HepG2 (cell line): ENCODE data around the gene PTPN18. TPM values are rescaled to one million over a fixed set of nuclear protein-coding genes. Genes with fewer than 3 reads are reported as not detected.
A peak's percentile ranks its signal among the peaks of the same experiment; 100 is the strongest.

Experiments used
- BRF2 ChIP-seq: sonication (generic); formaldehyde crosslinking; IDR thresholded peaks from 2 replicates; pipeline ENCODE4 v1.8.1; 2022; ENCODE audit warnings: mild to moderate bottlenecking, missing genetic modification reagents
- CEBPG ChIP-seq: IDR thresholded peaks from 2 replicates; pipeline ENCODE4 v1.6.1; 2016
- DMTF1 ChIP-seq: sonication (generic); formaldehyde crosslinking; IDR thresholded peaks from 2 replicates; pipeline ENCODE4 v1.4.0; 2020; ENCODE audit warnings: mild to moderate bottlenecking, missing genetic modification reagents
- IKZF4 ChIP-seq: sonication (generic); formaldehyde crosslinking; IDR thresholded peaks from 2 replicates; pipeline ENCODE4 v1.5.1; 2020; ENCODE audit warnings: borderline replicate concordance, mild to moderate bottlenecking, low read depth, missing genetic modification reagents; ENCODE audit errors: not compliant biosample characterization
- JARID2 ChIP-seq: sonication (generic); formaldehyde crosslinking; IDR thresholded peaks from 2 replicates; pipeline ENCODE4 v1.8.1; 2023; ENCODE audit warnings: missing genetic modification reagents, inconsistent platforms; ENCODE audit not compliant: insufficient replicate concordance
- KAT8 ChIP-seq: IDR thresholded peaks from 2 replicates; pipeline ENCODE4 v1.6.1; 2016; ENCODE audit warnings: missing genetic modification reagents, missing compliant biosample characterization
- MBNL3 ChIP-seq: fragments of 250-450 bp; sonication (Bioruptor Pico); conservative IDR thresholded peaks from 2 replicates; pipeline ENCODE4 v1.8.0; 2022; ENCODE audit warnings: mild to moderate bottlenecking, inconsistent platforms
- MTA1 ChIP-seq: sonication (generic); formaldehyde crosslinking; IDR thresholded peaks from 2 replicates; pipeline ENCODE4 v1.4.0; 2020; ENCODE audit warnings: missing genetic modification reagents, mild to moderate bottlenecking, borderline replicate concordance
- SALL1 ChIP-seq: sonication (generic); formaldehyde crosslinking; IDR thresholded peaks from 2 replicates; pipeline ENCODE4 v1.8.0; 2022; ENCODE audit warnings: mild to moderate bottlenecking, missing genetic modification reagents
- SNAPC5 ChIP-seq: sonication (generic); formaldehyde crosslinking; IDR thresholded peaks from 2 replicates; pipeline ENCODE4 v1.8.1; 2023; ENCODE audit warnings: mild to moderate bottlenecking, missing genetic modification reagents, borderline replicate concordance
- SRSF9 ChIP-seq: fragments of 200-400 bp; formaldehyde crosslinking; IDR thresholded peaks from 2 replicates; pipeline ENCODE4 v1.6.1; 2018; ENCODE audit warnings: borderline replicate concordance, mild to moderate bottlenecking, low read depth, low read length; ENCODE audit not compliant: insufficient read depth, poor library complexity, severe bottlenecking
- TARDBP ChIP-seq: sonication (generic); formaldehyde crosslinking; IDR thresholded peaks from 2 replicates; pipeline ENCODE4 v1.8.0; 2022; ENCODE audit warnings: mild to moderate bottlenecking, missing genetic modification reagents
- TRIM24 ChIP-seq: sonication (generic); formaldehyde crosslinking; IDR thresholded peaks from 2 replicates; pipeline ENCODE4 v1.8.0; 2022; ENCODE audit warnings: mild to moderate bottlenecking, missing genetic modification reagents
- YY1 ChIP-seq: IDR thresholded peaks from 2 replicates; pipeline ENCODE4 v1.6.1; 2011; ENCODE audit warnings: low read length, low read depth, moderate library complexity, mild to moderate bottlenecking; ENCODE audit not compliant: insufficient read depth, insufficient replicate concordance
- ZBED4 ChIP-seq: sonication (generic); formaldehyde crosslinking; IDR thresholded peaks from 2 replicates; pipeline ENCODE4 v1.4.0; 2020; ENCODE audit warnings: missing genetic modification reagents, borderline replicate concordance
- ZBTB46 ChIP-seq: sonication (generic); formaldehyde crosslinking; IDR thresholded peaks from 2 replicates; pipeline ENCODE4 v1.4.0; 2020; ENCODE audit warnings: mild to moderate bottlenecking, missing genetic modification reagents, borderline replicate concordance
- ZNF121 ChIP-seq: sonication (generic); formaldehyde crosslinking; IDR thresholded peaks from 2 replicates; pipeline ENCODE4 v1.5.0; 2020; ENCODE audit warnings: mild to moderate bottlenecking, missing genetic modification reagents
- ZNF326 ChIP-seq: sonication (generic); formaldehyde crosslinking; IDR thresholded peaks from 2 replicates; pipeline ENCODE4 v1.4.0; 2020; ENCODE audit warnings: missing genetic modification reagents, borderline replicate concordance
- ZNF484 ChIP-seq: sonication (generic); formaldehyde crosslinking; IDR thresholded peaks from 2 replicates; pipeline ENCODE4 v1.5.1; 2020; ENCODE audit warnings: mild to moderate bottlenecking, low read depth, missing genetic modification reagents, borderline replicate concordance
- ZNF652 ChIP-seq: IDR thresholded peaks from 2 replicates; pipeline ENCODE4 v1.6.1; 2016; ENCODE audit warnings: low read depth, borderline replicate concordance
- ZNF777 ChIP-seq: sonication (generic); formaldehyde crosslinking; IDR thresholded peaks from 2 replicates; pipeline ENCODE4 v1.4.0; 2020; ENCODE audit warnings: missing genetic modification reagents
- polyA plus RNA-seq, 8 experiments: library from polyadenylated mRNA; depleted of rRNA in 3 of 8; stranded (reverse) in 7 of 8; unstranded in 1 of 8; fragments of >200 nt; fragmentation: Illumina TruSeq in 4 of 8; extraction: Trizol in 4 of 8; gene quantifications; 2 replicates each; pipeline versions ENCODE4 v1.2.1 to v1.2.3, GENCODE V29; 2011 to 2016; ENCODE audit warnings: low read depth in 4 of 8, missing spikeins in 1 of 8, mixed read lengths in 1 of 8; ENCODE audit not compliant: insufficient read depth in 1 of 8
- total RNA-seq, 5 experiments: library from RNA; depleted of rRNA; stranded (reverse); fragments of >200 nt; fragmentation: Illumina TruSeq; extraction: Trizol; gene quantifications; 2 replicates each; pipeline ENCODE4 v1.2.3, GENCODE V29; 2016; ENCODE audit warnings: low read depth in 1 of 5

The PTPN18 gene
- total and polyA plus RNA-seq, 2 of the 13 experiments (the other 11 are each of a cell fraction or from before 2014, with no cell fraction given): 14.8 to 39.6 TPM

- no peak for TF ChIP-seq ZNF652 (CRISPR knock-in tag)
- TF ChIP-seq SRSF9: no peak
- TF ChIP-seq JARID2 (CRISPR knock-in tag): no peak
- no peak for TF ChIP-seq TRIM24
- TF ChIP-seq CEBPG (CRISPR knock-in tag): no peak
- no peak for TF ChIP-seq TARDBP
- TF ChIP-seq DMTF1 (CRISPR knock-in tag): no peak
- no peak for TF ChIP-seq IKZF4 (CRISPR knock-in tag)
- no peak for TF ChIP-seq ZBED4 (CRISPR knock-in tag)
- TF ChIP-seq YY1: peak; percentile 67
- TF ChIP-seq BRF2 (CRISPR knock-in tag): no peak
- TF ChIP-seq ZBTB46: no peak
- TF ChIP-seq SNAPC5 (CRISPR knock-in tag): no peak
- peak; percentile 66; the same call in 1 of the 2 replicates for TF ChIP-seq SALL1 (CRISPR knock-in tag)
- TF ChIP-seq ZNF121 (CRISPR knock-in tag): 0 out of 2 replicates have a peak, but pooled peaks have one; percentile 9
- TF ChIP-seq ZNF484 (CRISPR knock-in tag): no peak
- 0 out of 2 replicates have a peak, but pooled peaks have one; percentile 28 for TF ChIP-seq MBNL3 (CRISPR knock-in tag)
- peak; percentile 44; the same call in 1 of the 2 replicates for TF ChIP-seq ZNF777 (CRISPR knock-in tag)
- no peak for TF ChIP-seq ZNF326
- no peak for TF ChIP-seq MTA1 (CRISPR knock-in tag)
- TF ChIP-seq KAT8: no peak
These were observed 13.8 kb upstream of the PTPN18 start (continued) for GRCh38 chr2:130342020-130342532.
